K562 (cell line): ENCODE measurements around the gene RBFOX2. TPM values are rescaled to one million over a fixed set of nuclear protein-coding genes. Genes with fewer than 3 reads are reported as not detected.
A peak's percentile ranks its signal among the peaks of the same experiment; 100 is the strongest.

Source experiments
- ATAC-seq: fragments of 200-7000 bp; cut with Tn5 transposase; 3 replicates; pipeline ENCODE4 v1.9.1; 2020; ENCODE audit warnings: moderate library complexity
- BruUV-seq: library from RNA; stranded (reverse); fragments of 400-500 nt; replicated peaks from 2 replicates; lab custom pipeline; 2021; lab: Mats Ljungman, UMichigan
- CTCF ChIA-PET: fragments of 300-600 bp; formaldehyde crosslinking; extraction: SDS; loops from one replicate; lab custom pipeline; 2021; ENCODE audit warnings: low intra/inter-chr PET ratio; lab: Yijun Ruan, JAX
- POLR2A ChIA-PET: fragments of 300-600, 350-650 bp; sonication (Branson Sonifier 250); formaldehyde crosslinking; extraction: SDS; loops from one replicate; lab custom pipeline; 2021; ENCODE audit warnings: antibody characterized with exemption, inconsistent platforms; lab: Yijun Ruan, JAX
- DNase-seq, 4 experiments: peaks; one replicate each; pipeline versions ENCODE4 v3.0.0 to v3.0.0-alpha.2; 2011 to 2018; ENCODE audit warnings: low spot score in 3 of 4, mixed read lengths in 3 of 4; ENCODE audit errors: extremely low read depth in 1 of 4
- FAIRE-seq: peaks from 2 replicates; lab custom pipeline; 2011; peaks lifted over from hg19 to GRCh38; lab: Jason Lieb, UNC
- H2AFZ ChIP-seq: 2 replicates; pipeline ENCODE4 v1.6.0; 2011; ENCODE audit warnings: low read depth, low read length, control low read depth, inconsistent platforms
- H3K27ac ChIP-seq: fragments of 200-600 bp; 3 replicates; pipeline ENCODE4 v1.8.0; 2011; ENCODE audit warnings: low read depth, mild to moderate bottlenecking, control low read depth, inconsistent platforms, low read length, moderate library complexity, mixed read lengths; ENCODE audit errors: extremely low read depth
- H3K27me3 ChIP-seq, 2 experiments: fragments of 300-600 bp in 1 of 2; 2 replicates in 1 of 2; 3 replicates in 1 of 2; pipeline versions ENCODE4 v1.6.0 to v1.8.0; 2011; ENCODE audit warnings: inconsistent platforms in 2 of 2, low read length in 2 of 2, mild to moderate bottlenecking in 1 of 2, mixed read lengths in 1 of 2, moderate library complexity in 1 of 2; ENCODE audit not compliant: control insufficient read depth in 2 of 2, insufficient read depth in 2 of 2
- H3K36me3 ChIP-seq: fragments of 300-600 bp; 3 replicates; pipeline ENCODE4 v1.8.0; 2011; ENCODE audit warnings: mild to moderate bottlenecking, low read length, inconsistent platforms; ENCODE audit not compliant: control insufficient read depth, insufficient read depth
- H3K4me1 ChIP-seq, 2 experiments: fragments of 200-600 bp in 1 of 2; replicated peaks in 1 of 2; 2 replicates in 1 of 2; 3 replicates in 1 of 2; pipeline versions ENCODE4 v1.5.1 to v1.8.0; 2011; ENCODE audit warnings: inconsistent platforms in 2 of 2, low read length in 2 of 2, mild to moderate bottlenecking in 1 of 2, mixed read lengths in 1 of 2, moderate library complexity in 1 of 2; ENCODE audit not compliant: control insufficient read depth in 2 of 2, insufficient read depth in 2 of 2
- H3K4me2 ChIP-seq: 2 replicates; pipeline ENCODE4 v1.6.1; 2011; ENCODE audit warnings: low read length, control low read depth, inconsistent platforms, mixed read lengths; ENCODE audit not compliant: insufficient read depth
- H3K4me3 ChIP-seq: fragments of 200-600 bp; sonication (generic), shearing (Covaris generic); 2 replicates; pipeline ENCODE4 v1.5.1; 2016; ENCODE audit warnings: control low read depth, inconsistent platforms
- H3K79me2 ChIP-seq: fragments of 200-600 bp; 3 replicates; pipeline ENCODE4 v1.8.0; 2011; ENCODE audit warnings: low read length, inconsistent platforms; ENCODE audit not compliant: control insufficient read depth, insufficient read depth
- H3K9ac ChIP-seq, 2 experiments: 2 replicates each; pipeline versions ENCODE4 v1.6.0 to v1.6.1; 2011; ENCODE audit warnings: low read depth in 2 of 2, low read length in 2 of 2, control low read depth in 1 of 2, inconsistent platforms in 1 of 2, mild to moderate bottlenecking in 1 of 2, mixed read lengths in 1 of 2; ENCODE audit not compliant: insufficient read depth in 1 of 2
- H3K9me1 ChIP-seq: one replicate; pipeline ENCODE4 v1.6.0; 2011; ENCODE audit warnings: inconsistent platforms, mild to moderate bottlenecking, low read length, moderate library complexity; ENCODE audit not compliant: control insufficient read depth, insufficient read depth
- H3K9me3 ChIP-seq: replicated peaks from 2 replicates; pipeline ENCODE4 v1.5.1; 2011; ENCODE audit warnings: low read depth, low read length, inconsistent platforms; ENCODE audit not compliant: control insufficient read depth, insufficient read depth
- H4K20me1 ChIP-seq: replicated peaks from 2 replicates; pipeline ENCODE4 v1.6.1; 2011; ENCODE audit warnings: low read length, inconsistent platforms, mixed read lengths; ENCODE audit not compliant: control insufficient read depth, insufficient read depth
- CREB1 ChIP-seq, 2 experiments: sonication (generic) in 1 of 2; formaldehyde crosslinking in 1 of 2; IDR thresholded peaks; 2 replicates each; pipeline versions ENCODE4 v1.6.1 to v1.8.0; 2012 to 2022; ENCODE audit warnings: inconsistent platforms in 1 of 2, mild to moderate bottlenecking in 1 of 2, missing genetic modification reagents in 1 of 2, moderate library complexity in 1 of 2
- ETV5 ChIP-seq: sonication (generic); formaldehyde crosslinking; IDR thresholded peaks from 2 replicates; pipeline ENCODE4 v1.4.0; 2020; ENCODE audit warnings: low read depth, mild to moderate bottlenecking, missing genetic modification reagents
- FOSL1 ChIP-seq: fragments of 200-800 bp; sonication (Bioruptor generic); conservative IDR thresholded peaks from 2 replicates; pipeline ENCODE4 v1.6.1; 2016; ENCODE audit warnings: missing genetic modification characterization, missing compliant biosample characterization
- HDAC3 ChIP-seq: fragments of 450-650 bp; IDR thresholded peaks from 2 replicates; pipeline ENCODE4 v1.6.1; 2018; ENCODE audit warnings: borderline replicate concordance, mild to moderate bottlenecking, moderate library complexity; ENCODE audit not compliant: partially characterized antibody
- IRF1 ChIP-seq: sonication (generic); formaldehyde crosslinking; IDR thresholded peaks from 2 replicates; pipeline ENCODE4 v1.8.0; 2022; ENCODE audit warnings: missing genetic modification reagents, mild to moderate bottlenecking, borderline replicate concordance
- JUN ChIP-seq, 2 experiments: sonication (generic) in 1 of 2; formaldehyde crosslinking in 1 of 2; IDR thresholded peaks; 2 replicates each; pipeline versions ENCODE4 v1.6.1 to v1.8.0; 2012 to 2022; ENCODE audit warnings: borderline replicate concordance in 2 of 2, mild to moderate bottlenecking in 2 of 2, improper control_type of control experiment in 1 of 2, low read depth in 1 of 2, low read length in 1 of 2, missing genetic modification reagents in 1 of 2
- JUND ChIP-seq, 2 experiments: IDR thresholded peaks; 2 replicates in 1 of 2; 3 replicates in 1 of 2; pipeline ENCODE4 v1.6.1; 2011; ENCODE audit warnings: borderline replicate concordance in 2 of 2, low read depth in 2 of 2, low read length in 2 of 2, improper control_type of control experiment in 1 of 2, missing biosample characterization in 1 of 2, missing genetic modification characterization in 1 of 2, missing genetic modification reagents in 1 of 2
- LARP7 ChIP-seq: fragments of 450-650 bp; IDR thresholded peaks from 2 replicates; pipeline ENCODE4 v1.6.1; 2016
- MLX ChIP-seq, 2 experiments: fragments of 450-650 bp in 1 of 2; sonication (generic) in 1 of 2; formaldehyde crosslinking; conservative IDR thresholded peaks; 2 replicates each; pipeline versions ENCODE4 v1.4.0 to v1.8.1; 2020 to 2022; ENCODE audit warnings: mild to moderate bottlenecking in 1 of 2, missing genetic modification reagents in 1 of 2
- RUNX1 ChIP-seq: sonication (generic); IDR thresholded peaks from 2 replicates; pipeline ENCODE4 v1.6.1; 2016; ENCODE audit warnings: antibody characterized with exemption, low read depth
- SOX6 ChIP-seq: fragments of 450-650 bp; IDR thresholded peaks from 2 replicates; pipeline ENCODE4 v1.6.1; 2014; ENCODE audit warnings: mild to moderate bottlenecking
- TAF15 ChIP-seq: fragments of 200-400 bp; formaldehyde crosslinking; IDR thresholded peaks from 2 replicates; pipeline ENCODE4 v1.6.1; 2017; ENCODE audit warnings: mild to moderate bottlenecking, low read depth, low read length, moderate library complexity
- TARDBP ChIP-seq: fragments of 450-650 bp; IDR thresholded peaks from 2 replicates; pipeline ENCODE4 v1.6.1; 2016
- ZFP91 ChIP-seq: sonication (generic); formaldehyde crosslinking; IDR thresholded peaks from 2 replicates; pipeline ENCODE4 v1.8.0; 2022; ENCODE audit warnings: mild to moderate bottlenecking, missing genetic modification reagents
- ZNF140 ChIP-seq: fragments of 250-450 bp; sonication (Bioruptor Pico); IDR thresholded peaks from 2 replicates; pipeline ENCODE4 v1.8.0; 2021; ENCODE audit warnings: moderate library complexity, mild to moderate bottlenecking, inconsistent platforms
- ZNF174 ChIP-seq: fragments of 250-450 bp; sonication (Bioruptor Pico); IDR thresholded peaks from 2 replicates; pipeline ENCODE4 v1.4.0; 2020; ENCODE audit warnings: mild to moderate bottlenecking
- ZNF23 ChIP-seq: fragments of 250-450 bp; sonication (Bioruptor Pico); IDR thresholded peaks from 2 replicates; pipeline ENCODE4 v1.4.0; 2020; ENCODE audit warnings: mild to moderate bottlenecking
- ZNF695 ChIP-seq: fragments of 450-650 bp; formaldehyde crosslinking; IDR thresholded peaks from 2 replicates; pipeline ENCODE4 v1.4.0; 2020; ENCODE audit warnings: mild to moderate bottlenecking, moderate library complexity
- WGBS: fragments of 100-300 bp; shearing (Covaris generic); methylation state at CpG from one replicate; pipeline ENCODE4 v1.1.6; 2016; ENCODE audit warnings: low coverage, mixed read lengths; ENCODE audit not compliant: insufficient coverage; ENCODE audit errors: missing lambda C conversion rate; 5-methylcytosine and 5-hydroxymethylcytosine counted together
- in situ Hi-C: fragments of 300-500 bp; cut with MboI; formaldehyde crosslinking; loops from 4 replicates; pipeline ENCODE4 v1.15.0; 2018; ENCODE audit warnings: inconsistent platforms, mixed read lengths
- intact Hi-C: fragments of 100-400 bp; cut with micrococcal nuclease; formaldehyde crosslinking; loops from 2 replicates; pipeline ENCODE4 v1.14.2; 2022
- polyA plus RNA-seq, 8 experiments: library from polyadenylated mRNA; depleted of rRNA in 4 of 8; stranded (reverse) in 5 of 8; unstranded in 3 of 8; fragments of >200 nt; fragmentation: Nextera tagmentation in 2 of 8; fragmentation: Illumina TruSeq in 1 of 8; extraction: Ambion mirVana in 2 of 8; extraction: Trizol in 1 of 8; gene quantifications; 2 replicates each; pipeline versions ENCODE4 v1.2.1 to v1.2.3, GENCODE V29; 2011 to 2014; ENCODE audit warnings: inconsistent platforms in 1 of 8, missing spikeins in 1 of 8
- total RNA-seq, 7 experiments: library from RNA; depleted of rRNA in 6 of 7; stranded (reverse); fragments of >200 nt in 6 of 7; fragmentation: Illumina TruSeq in 2 of 7; extraction: Trizol in 2 of 7; gene quantifications; 2 replicates each; pipeline versions ENCODE4 v1.2.1 to v1.2.3, GENCODE V29; 2011 to 2021; ENCODE audit warnings: low replicate concordance in 1 of 7

The RBFOX2 gene
- total and polyA plus RNA-seq, 9 of the 15 experiments (the other 6 are each of a cell fraction or from before 2014, with no cell fraction given), result 5.8 to 24.8 (median 14.2) TPM

GRCh38 chr22:35835998-35836691 is 192.5 kb downstream of the RBFOX2 start:
- H3K4me2 ChIP-seq, result peak overlapping the region; percentile 21; the same call in 1 of the 2 replicates
- TF ChIP-seq TARDBP (no peak), ZNF140 (CRISPR knock-in tag) (no peak), ZFP91 (CRISPR knock-in tag) (peak; percentile 81; the same call in 1 of the 2 replicates), LARP7 (no peak), IRF1 (no peak), ZNF23 (CRISPR knock-in tag) (no peak), FOSL1 (tag) (peak; percentile 54; the same call in 1 of the 2 replicates), HDAC3 (no peak), SOX6 (peak; percentile 74), MLX (CRISPR knock-in tag; conservative IDR thresholded peaks at IDR 0.05) (no peak), JUND (IDR thresholded peaks at IDR 0.05; ENCODE audit: borderline replicate concordance, low read depth, low read length) (peak; percentile 31; the same call in 1 of the 2 replicates), JUND (tag; IDR thresholded peaks at IDR 0.05; ENCODE audit: borderline replicate concordance, low read depth, low read length) (no peak), ETV5 (CRISPR knock-in tag) (no peak), TAF15 (no peak), ZNF174 (CRISPR knock-in tag) (no peak), JUN (IDR thresholded peaks at IDR 0.05; ENCODE audit: borderline replicate concordance, low read depth, low read length) (no peak), JUN (CRISPR knock-in tag; IDR thresholded peaks at IDR 0.05; ENCODE audit: borderline replicate concordance) (no peak), RUNX1 (no peak), CREB1 (IDR thresholded peaks at IDR 0.05) (no peak), CREB1 (CRISPR knock-in tag; IDR thresholded peaks at IDR 0.05) (no peak), ZNF695 (no peak)

More at GRCh38 chr22:35835998-35836691, 192.5 kb downstream of the RBFOX2 start:
- Histone ChIP-seq H3K4me1 (peaks cover 3 to 5% of the 10 kb centered on the region in 2 experiments; a peak in 2 of 5 replicates), H3K9me1 (no peaks in the 10 kb centered on the region), H3K36me3 (no peaks in the 10 kb centered on the region), H3K9ac (peak overlapping the region in 1 of 2 experiments; percentile 61; a peak in 1 of 4 replicates), H3K4me3 (no peak overlapping the region), H3K79me2 (peaks cover 6% of the 10 kb centered on the region; the same call in 2 of the 3 replicates), H3K27me3 (no peaks in the 10 kb centered on the region), H4K20me1 (no peaks in the 10 kb centered on the region), H3K9me3 (no peaks in the 10 kb centered on the region), H2AFZ (no peak overlapping the region), H3K27ac (peak overlapping the region; percentile 31; the same call in 1 of the 3 replicates)
- FAIRE-seq (peak; percentile 15), ATAC-seq (peak; percentile 28; the same call in 2 of the 3 replicates), DNase-seq (peak in 2 of 4 experiments; percentile 13 to 16)
- WGBS, result 16% methylated on average over 6 of the region's 6 CpGs
- in situ Hi-C loops (no loop called here), intact Hi-C loops (loop anchor here (10.0 kb wide), 1 partner anchor 201 kb away; no protein-coding TSS in a partner anchor)
- ChIA-PET POLR2A (interaction anchor here (0.6 to 0.9 kb wide), 2 partner anchors 14 to 270 kb away, joined by 3 read pairs; no protein-coding TSS in a partner anchor), CTCF (no interaction called here)
- no TSS peak for BruUV-seq
